Esophagus muscularis mucosa (tissue), 4 donors: ENCODE measurements around the gene AAMDC. TPM values are rescaled to one million over a fixed set of nuclear protein-coding genes. Genes with fewer than 3 reads are reported as not detected.
"Not testable (repeated sequence)": the region's sequence is repeated elsewhere in the genome, so short reads cannot be mapped to it uniquely, and the experiment has no call there.

ENCODE experiments used
- DNase-seq: peaks from one replicate; pipeline ENCODE4 v3.0.0-alpha.2; 2017; ENCODE audit errors: extremely low spot score
- H3K27ac ChIP-seq, 4 donors: fragments of 200-600 bp; sonication (generic); replicated peaks in 1 of 4; 1 replicate in 3 of 4; 2 replicates in 1 of 4; pipeline ENCODE4 v1.5.1; 2016 to 2019; ENCODE audit warnings: mild to moderate bottlenecking in 1 of 4
- H3K27me3 ChIP-seq, 4 donors: fragments of 200-600 bp; sonication (generic); one replicate each; pipeline versions ENCODE4 v1.5.1 to v1.6.0; 2016 to 2019
- H3K36me3 ChIP-seq, 4 donors: fragments of 200-600 bp; sonication (generic); one replicate each; pipeline ENCODE4 v1.5.1; 2016 to 2019
- H3K4me1 ChIP-seq, 4 donors: fragments of 200-600 bp; sonication (generic); one replicate each; pipeline ENCODE4 v1.5.1; 2016 to 2019
- H3K4me3 ChIP-seq, 4 donors: fragments of 200-600 bp; sonication (generic); 1 replicate in 2 of 4; 2 replicates in 2 of 4; pipeline ENCODE4 v1.5.1; 2016 to 2019; ENCODE audit warnings: mild to moderate bottlenecking in 4 of 4, moderate library complexity in 1 of 4
- H3K9me3 ChIP-seq, 4 donors: fragments of 200-600 bp; sonication (generic); 1 replicate in 3 of 4; 2 replicates in 1 of 4; pipeline ENCODE4 v1.5.1; 2016 to 2019
- EP300 ChIP-seq: sonication (generic); formaldehyde crosslinking; IDR thresholded peaks from one replicate; pipeline ENCODE4 v1.6.1; 2017; ENCODE audit warnings: antibody characterized with exemption
- POLR2A ChIP-seq: fragments of 450-650 bp; IDR thresholded peaks from one replicate; pipeline ENCODE4 v1.6.1; 2017; ENCODE audit warnings: antibody characterized with exemption, moderate library complexity, mild to moderate bottlenecking, low read depth
- POLR2AphosphoS5 ChIP-seq, 2 donors: sonication (generic); formaldehyde crosslinking; IDR thresholded peaks; one replicate each; pipeline ENCODE4 v1.6.1; 2017; ENCODE audit warnings: antibody characterized with exemption in 2 of 2
- WGBS: methylation state at CpG from one replicate; pipeline ENCODE4 v1.1.5; 2018; 5-methylcytosine and 5-hydroxymethylcytosine counted together
- intact Hi-C: fragments of 100-400 bp; cut with DNase I; formaldehyde crosslinking; loops from one replicate; pipeline ENCODE4 v1.15.1; 2023
- total RNA-seq, 4 donors: library from RNA; depleted of rRNA; stranded (reverse); fragments of >200 nt; gene quantifications; one replicate each; pipeline versions ENCODE4 v1.1.0 to v1.2.1, GENCODE V29; 2016
- TF ChIP-seq, protein P1 (sequence below), 3 experiments: fragments of 200-600 bp in 2 of 3; fragments of 450-650 bp in 1 of 3; sonication (generic) in 2 of 3; IDR thresholded peaks; one replicate each; pipeline ENCODE4 v1.5.1; 2017 to 2019; ENCODE audit warnings: antibody characterized with exemption in 3 of 3, mild to moderate bottlenecking in 2 of 3, moderate library complexity in 1 of 3

The AAMDC gene
- total RNA-seq, 4 donors from 2014 or later: 39.0 to 73.7 (median 68.0) TPM

DNA sequence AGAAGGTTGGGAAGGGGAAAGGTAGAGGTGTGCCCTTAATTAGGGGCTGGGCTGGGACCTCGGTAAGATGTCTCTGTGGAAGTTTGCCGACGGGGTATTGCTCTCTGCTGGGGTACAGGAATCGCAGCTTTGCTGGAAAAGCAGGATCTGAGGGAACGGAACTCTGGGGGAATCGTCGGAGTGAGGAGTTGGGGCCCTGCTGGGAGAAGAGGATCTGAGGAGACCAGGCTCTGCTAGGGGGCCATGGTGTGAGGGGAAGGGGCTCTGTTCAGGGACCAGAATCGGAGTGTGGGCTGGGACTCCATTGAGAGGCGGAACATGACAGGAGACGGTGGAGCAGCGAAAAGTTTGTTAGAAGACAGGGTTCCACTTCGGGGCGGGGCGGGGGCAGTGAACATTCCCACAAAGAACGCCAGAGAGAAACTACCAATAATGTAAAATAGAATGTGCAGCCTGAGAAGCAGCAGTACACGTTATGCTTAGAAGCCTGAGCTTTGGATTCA is 456 bp downstream of the AAMDC start:
- peak overlapping the region; percentile 86 to 99 (median 96) for H3K27ac ChIP-seq
- H3K9me3 ChIP-seq: no peaks in the 10 kb centered on the region
- WGBS: under 1% methylated on average over 16 of the region's 16 CpGs
- TF ChIP-seq, protein P1, sequence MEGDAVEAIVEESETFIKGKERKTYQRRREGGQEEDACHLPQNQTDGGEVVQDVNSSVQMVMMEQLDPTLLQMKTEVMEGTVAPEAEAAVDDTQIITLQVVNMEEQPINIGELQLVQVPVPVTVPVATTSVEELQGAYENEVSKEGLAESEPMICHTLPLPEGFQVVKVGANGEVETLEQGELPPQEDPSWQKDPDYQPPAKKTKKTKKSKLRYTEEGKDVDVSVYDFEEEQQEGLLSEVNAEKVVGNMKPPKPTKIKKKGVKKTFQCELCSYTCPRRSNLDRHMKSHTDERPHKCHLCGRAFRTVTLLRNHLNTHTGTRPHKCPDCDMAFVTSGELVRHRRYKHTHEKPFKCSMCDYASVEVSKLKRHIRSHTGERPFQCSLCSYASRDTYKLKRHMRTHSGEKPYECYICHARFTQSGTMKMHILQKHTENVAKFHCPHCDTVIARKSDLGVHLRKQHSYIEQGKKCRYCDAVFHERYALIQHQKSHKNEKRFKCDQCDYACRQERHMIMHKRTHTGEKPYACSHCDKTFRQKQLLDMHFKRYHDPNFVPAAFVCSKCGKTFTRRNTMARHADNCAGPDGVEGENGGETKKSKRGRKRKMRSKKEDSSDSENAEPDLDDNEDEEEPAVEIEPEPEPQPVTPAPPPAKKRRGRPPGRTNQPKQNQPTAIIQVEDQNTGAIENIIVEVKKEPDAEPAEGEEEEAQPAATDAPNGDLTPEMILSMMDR (IDR thresholded peaks at IDR 0.05): no peak
- TF ChIP-seq EP300: no peak
- TF ChIP-seq POLR2AphosphoS5 (IDR thresholded peaks at IDR 0.05): no peak
- no peak for TF ChIP-seq POLR2A
- no peaks in the 10 kb centered on the region for H3K36me3 ChIP-seq
- peak overlapping the region; percentile 87 to 100 (median 98) for H3K4me3 ChIP-seq
- DNase-seq: no peak
- H3K27me3 ChIP-seq: no peaks in the 10 kb centered on the region
- H3K4me1 ChIP-seq: peaks cover 51 to 66% (median 63%) of the 10 kb centered on the region in 4 donors
- intact Hi-C loops: loop anchor here (10.0 kb wide), 1 partner anchor 173 kb away; the partner anchor contains the start of gene INTS4

DNA sequence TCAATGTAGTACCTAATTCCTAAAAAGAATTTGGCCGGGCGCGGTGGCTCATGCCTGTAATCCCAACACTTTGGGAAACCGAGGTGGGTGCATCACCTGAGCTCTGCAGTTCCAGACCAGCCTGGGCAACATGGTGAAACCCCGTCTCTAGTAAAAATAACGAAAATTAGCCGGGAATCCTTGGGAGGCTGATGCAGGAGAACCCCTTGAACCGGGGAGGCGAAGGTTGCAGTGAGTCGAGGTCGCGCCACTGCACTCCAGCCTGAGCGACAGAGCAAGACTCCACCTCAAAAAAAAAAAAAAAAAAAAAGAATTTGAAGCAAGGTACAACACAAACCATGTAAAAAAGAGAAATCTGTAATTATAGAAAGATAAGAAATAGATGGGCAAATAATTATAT is 1.2 kb downstream of the AAMDC start:
- H3K9me3 ChIP-seq, DNase-seq, H3K36me3 ChIP-seq, H3K27me3 ChIP-seq: not testable (repeated sequence)
- WGBS: 61% methylated on average over 13 of the region's 13 CpGs
- H3K27ac ChIP-seq: peak overlapping the region; percentile 86 to 99 (median 96)
- H3K4me3 ChIP-seq: peak overlapping the region; percentile 87 to 100 (median 98)
- peaks cover 44 to 60% (median 55%) of the 10 kb centered on the region in 4 donors for H3K4me1 ChIP-seq
- intact Hi-C loops: loop anchor here (10.0 kb wide), 1 partner anchor 173 kb away; the partner anchor contains the start of gene INTS4

DNA sequence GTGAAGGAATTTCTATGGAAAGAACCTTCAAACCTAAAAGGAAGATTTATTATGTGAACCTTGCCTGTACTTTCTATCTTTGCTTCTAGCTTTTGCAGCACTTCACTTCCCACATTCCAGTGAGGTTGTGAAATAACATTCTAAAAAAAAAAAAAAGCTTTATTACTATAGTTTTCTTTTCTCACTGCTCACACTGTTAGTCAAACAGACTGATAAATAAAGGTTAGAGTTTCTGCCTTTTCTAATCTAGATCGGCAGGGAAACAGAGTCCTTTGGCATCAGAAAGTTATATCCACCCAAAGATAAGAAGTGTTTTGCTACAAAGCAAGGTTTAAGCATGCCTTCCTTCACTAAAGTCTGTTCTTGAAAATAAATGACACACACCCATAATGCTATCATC is 2.8 kb downstream of the AAMDC start:
- no peaks in the 10 kb centered on the region for H3K27me3 ChIP-seq
- H3K27ac ChIP-seq: peak overlapping the region; percentile 63 to 74 (median 68)
- TF ChIP-seq EP300 (no peak), POLR2AphosphoS5 (IDR thresholded peaks at IDR 0.05) (no peak), POLR2A (no peak)
- TF ChIP-seq, protein P1 (IDR thresholded peaks at IDR 0.05): no peak
- intact Hi-C loops: loop anchor here (10.0 kb wide), 1 partner anchor 171 kb away; the partner anchor contains the start of gene INTS4
- peaks cover 34 to 43% (median 39%) of the 10 kb centered on the region in 4 donors for H3K4me1 ChIP-seq
- H3K36me3 ChIP-seq: no peaks in the 10 kb centered on the region
- no peak for DNase-seq
- no peaks in the 10 kb centered on the region for H3K9me3 ChIP-seq
- 28% methylated on average over 1 of the region's 1 CpG for WGBS
- peak overlapping the region; percentile 8 to 34 (median 26) for H3K4me3 ChIP-seq

DNA sequence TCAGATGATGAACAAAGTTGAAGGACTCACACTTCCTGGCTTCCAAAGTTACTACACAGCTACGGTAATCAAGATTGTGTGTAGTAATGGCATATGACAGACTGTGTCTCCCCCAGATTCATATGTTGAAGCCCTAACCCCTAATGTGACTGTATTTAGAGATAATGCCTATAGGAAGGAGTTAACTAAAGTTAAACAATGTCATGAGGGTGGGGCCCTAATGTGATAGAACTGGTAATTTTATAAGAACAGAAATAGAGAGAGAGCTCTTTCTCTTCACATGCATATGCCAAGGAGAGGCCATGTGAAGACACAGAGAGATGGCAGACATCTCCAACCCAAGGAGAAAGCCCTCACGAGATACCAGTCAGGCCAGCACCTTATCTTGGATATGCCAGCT is 8.0 kb downstream of the AAMDC start:
- Histone ChIP-seq H3K27me3 (no peaks in the 10 kb centered on the region), H3K27ac (no peak overlapping the region), H3K36me3 (no peaks in the 10 kb centered on the region), H3K4me1 (peaks cover 6 to 14% (median 11%) of the 10 kb centered on the region in 4 donors), H3K9me3 (no peaks in the 10 kb centered on the region), H3K4me3 (no peak overlapping the region)
- no peak for DNase-seq
- intact Hi-C loops: loop anchor here (5.0 to 10.0 kb wide), 2 partner anchors 48 to 166 kb away; partner anchors contain the start of gene INTS4
- TF ChIP-seq POLR2A (no peak), POLR2AphosphoS5 (IDR thresholded peaks at IDR 0.05) (no peak), EP300 (no peak)
- TF ChIP-seq, protein P1 (IDR thresholded peaks at IDR 0.05): no peak
- 94% methylated on average over 2 of the region's 2 CpGs for WGBS

DNA sequence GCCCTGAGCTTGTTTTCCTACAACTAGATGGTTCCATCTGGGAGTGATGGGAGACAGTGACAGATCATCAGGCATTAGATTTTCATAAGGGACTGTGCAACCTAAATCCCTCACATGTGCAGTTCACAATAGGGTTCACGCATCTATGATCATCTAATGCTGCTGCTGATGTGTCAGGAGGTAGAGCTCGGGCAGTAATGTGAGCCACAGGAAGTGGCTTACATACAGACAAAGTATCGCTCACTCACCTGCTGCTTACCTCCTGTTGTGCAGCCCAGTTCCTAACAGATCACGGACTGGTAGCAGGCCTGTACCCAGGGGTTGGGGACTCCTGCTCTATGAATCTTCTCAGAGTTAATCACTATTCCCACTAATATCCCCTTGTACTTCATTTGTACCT is 12.4 kb downstream of the AAMDC start:
- Histone ChIP-seq H3K27me3 (no peaks in the 10 kb centered on the region), H3K4me3 (no peak overlapping the region), H3K4me1 (no peaks in the 10 kb centered on the region), H3K36me3 (no peaks in the 10 kb centered on the region), H3K27ac (no peak overlapping the region), H3K9me3 (no peaks in the 10 kb centered on the region)
- intact Hi-C loops: no loop called here
- no peak for TF ChIP-seq EP300
- no peak for TF ChIP-seq POLR2AphosphoS5 (IDR thresholded peaks at IDR 0.05)
- TF ChIP-seq POLR2A: no peak
- TF ChIP-seq, protein P1 (IDR thresholded peaks at IDR 0.05): no peak
- 97% methylated on average over 4 of the region's 4 CpGs for WGBS
- DNase-seq: no peak
